Breast epithelium (tissue), 4 donors: ENCODE results near the gene NFASC. TPM values are rescaled to one million over a fixed set of nuclear protein-coding genes. Genes with fewer than 3 reads are reported as not detected.

ENCODE experiments used
- DNase-seq, 2 donors: peaks; one replicate each; pipeline ENCODE4 v3.0.0-alpha.2; 2019; ENCODE audit warnings: low spot score in 2 of 2
- H3K27ac ChIP-seq, 2 donors: fragments of 200-600 bp; sonication (generic) in 1 of 2; one replicate each; pipeline ENCODE4 v1.5.1; 2016 to 2019; ENCODE audit warnings: mild to moderate bottlenecking in 1 of 2
- H3K27me3 ChIP-seq, 2 donors: fragments of 200-600 bp; sonication (generic) in 1 of 2; one replicate each; pipeline versions ENCODE4 v1.5.1 to v1.6.0; 2017 to 2019; ENCODE audit warnings: control low read depth in 1 of 2, mild to moderate bottlenecking in 1 of 2
- H3K36me3 ChIP-seq: fragments of 200-600 bp; one replicate; pipeline ENCODE4 v1.5.1; 2019
- H3K4me1 ChIP-seq, 2 donors: fragments of 200-600 bp; sonication (generic); one replicate each; pipeline ENCODE4 v1.5.1; 2016 to 2019; ENCODE audit warnings: control low read depth in 1 of 2
- H3K4me3 ChIP-seq, 3 donors: fragments of 200-600 bp; sonication (generic); 1 replicate in 2 of 3; 2 replicates in 1 of 3; pipeline ENCODE4 v1.5.1; 2016 to 2019; ENCODE audit warnings: mild to moderate bottlenecking in 3 of 3, moderate library complexity in 2 of 3
- H3K9me3 ChIP-seq, 2 donors: fragments of 200-600 bp; sonication (generic) in 1 of 2; one replicate each; pipeline ENCODE4 v1.5.1; 2016 to 2019; ENCODE audit warnings: control low read depth in 1 of 2
- POLR2A ChIP-seq: fragments of 450-650 bp; IDR thresholded peaks from one replicate; pipeline ENCODE4 v1.6.1; 2016; ENCODE audit warnings: antibody characterized with exemption, mild to moderate bottlenecking, moderate library complexity
- POLR2AphosphoS5 ChIP-seq, 3 donors: sonication (generic); formaldehyde crosslinking; IDR thresholded peaks; one replicate each; pipeline ENCODE4 v1.6.1; 2017; ENCODE audit warnings: antibody characterized with exemption in 3 of 3
- intact Hi-C: fragments of 100-400 bp; cut with DNase I; formaldehyde crosslinking; loops from one replicate; pipeline ENCODE4 v1.15.1; 2023; ENCODE audit warnings: low total_unique reads
- total RNA-seq, 3 donors: library from RNA; depleted of rRNA; stranded (reverse); fragments of >200 nt; gene quantifications; one replicate each; pipeline ENCODE4 v1.1.0, GENCODE V29; 2016
- TF ChIP-seq, protein P1 (sequence below), 3 donors: fragments of 450-650 bp; IDR thresholded peaks; one replicate each; pipeline ENCODE4 v1.5.1; 2016 to 2017; ENCODE audit warnings: antibody characterized with exemption in 3 of 3, mild to moderate bottlenecking in 3 of 3, moderate library complexity in 3 of 3

NFASC gene
- total RNA-seq, 3 donors from 2014 or later, result 1.6 to 19.5 (median 14.1) TPM

DNA sequence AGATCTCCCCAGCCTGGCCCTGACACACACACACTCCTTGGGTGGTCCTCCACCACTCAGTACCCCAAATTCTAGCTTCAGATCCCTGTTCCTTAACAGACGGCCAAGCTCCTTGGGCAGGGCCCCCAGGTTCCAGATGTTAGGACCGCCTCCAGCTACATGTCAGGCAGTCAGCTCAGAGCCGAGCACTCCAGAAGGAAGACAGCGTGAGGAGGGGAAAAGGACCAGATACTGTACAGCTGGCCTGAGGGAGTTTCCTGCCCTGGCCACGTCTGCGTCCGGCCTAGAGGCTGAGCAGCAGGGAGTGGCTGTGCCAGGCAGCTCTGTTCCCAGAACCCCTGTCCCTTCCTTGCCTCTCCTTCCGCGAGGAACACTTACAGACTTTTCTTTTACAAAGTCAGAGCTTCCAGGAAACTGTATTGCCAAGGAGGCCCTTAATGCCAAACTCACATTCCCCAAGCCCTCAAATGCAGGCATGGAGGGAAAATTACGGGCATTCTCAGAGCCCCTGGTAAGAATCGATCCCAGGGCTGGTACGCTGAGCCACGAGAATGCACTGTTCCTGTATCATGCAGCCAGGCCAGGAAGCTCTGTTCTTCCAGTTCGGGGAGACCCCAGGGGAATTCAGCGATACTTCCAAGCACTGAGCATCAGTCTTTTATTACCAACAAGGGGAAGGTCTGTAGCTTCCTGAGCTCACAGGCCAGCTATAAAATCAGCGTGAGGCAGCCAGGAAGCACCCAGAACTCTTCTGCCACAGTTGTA, 127.1 kb downstream of the NFASC start:
- Histone ChIP-seq H3K9me3 (no peaks in the 10 kb centered on the region), H3K4me1 (no peaks in the 10 kb centered on the region), H3K27ac (peak overlapping the region in 1 of 2 donors; percentile 19), H3K4me3 (no peak overlapping the region), H3K27me3 (no peaks in the 10 kb centered on the region), H3K36me3 (no peaks in the 10 kb centered on the region)
- TF ChIP-seq, protein P1, sequence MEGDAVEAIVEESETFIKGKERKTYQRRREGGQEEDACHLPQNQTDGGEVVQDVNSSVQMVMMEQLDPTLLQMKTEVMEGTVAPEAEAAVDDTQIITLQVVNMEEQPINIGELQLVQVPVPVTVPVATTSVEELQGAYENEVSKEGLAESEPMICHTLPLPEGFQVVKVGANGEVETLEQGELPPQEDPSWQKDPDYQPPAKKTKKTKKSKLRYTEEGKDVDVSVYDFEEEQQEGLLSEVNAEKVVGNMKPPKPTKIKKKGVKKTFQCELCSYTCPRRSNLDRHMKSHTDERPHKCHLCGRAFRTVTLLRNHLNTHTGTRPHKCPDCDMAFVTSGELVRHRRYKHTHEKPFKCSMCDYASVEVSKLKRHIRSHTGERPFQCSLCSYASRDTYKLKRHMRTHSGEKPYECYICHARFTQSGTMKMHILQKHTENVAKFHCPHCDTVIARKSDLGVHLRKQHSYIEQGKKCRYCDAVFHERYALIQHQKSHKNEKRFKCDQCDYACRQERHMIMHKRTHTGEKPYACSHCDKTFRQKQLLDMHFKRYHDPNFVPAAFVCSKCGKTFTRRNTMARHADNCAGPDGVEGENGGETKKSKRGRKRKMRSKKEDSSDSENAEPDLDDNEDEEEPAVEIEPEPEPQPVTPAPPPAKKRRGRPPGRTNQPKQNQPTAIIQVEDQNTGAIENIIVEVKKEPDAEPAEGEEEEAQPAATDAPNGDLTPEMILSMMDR (IDR thresholded peaks at IDR 0.05), result no peak
- TF ChIP-seq POLR2AphosphoS5 (IDR thresholded peaks at IDR 0.05), result no peak
- TF ChIP-seq POLR2A, result no peak
- DNase-seq, result no peak
- intact Hi-C loops, result no loop called here

DNA sequence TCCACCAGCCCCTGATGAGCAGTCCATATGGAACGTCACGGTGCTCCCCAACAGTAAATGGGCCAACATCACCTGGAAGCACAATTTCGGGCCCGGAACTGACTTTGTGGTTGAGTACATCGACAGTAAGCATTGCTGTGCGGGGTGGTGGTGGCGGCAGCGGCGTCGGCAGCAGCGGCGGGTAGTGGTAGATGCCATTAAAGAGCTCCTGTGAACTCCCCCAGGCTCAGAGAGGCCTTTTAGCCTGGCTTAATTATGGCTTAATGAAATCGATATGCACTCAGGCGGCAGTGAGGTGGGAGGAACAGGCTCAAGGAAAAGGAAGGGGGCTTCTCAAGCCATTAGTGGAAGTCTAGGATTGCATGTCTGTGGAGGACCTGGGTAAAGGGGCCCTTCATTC, 130.5 kb downstream of the NFASC start:
- DNase-seq, result no peak
- H3K27ac ChIP-seq, result no peak overlapping the region
- no peaks in the 10 kb centered on the region for H3K36me3 ChIP-seq
- no peak overlapping the region for H3K4me3 ChIP-seq
- no peak for TF ChIP-seq POLR2AphosphoS5 (IDR thresholded peaks at IDR 0.05)
- TF ChIP-seq, protein P1 (IDR thresholded peaks at IDR 0.05), result no peak
- TF ChIP-seq POLR2A, result no peak
- H3K27me3 ChIP-seq, result no peaks in the 10 kb centered on the region
- intact Hi-C loops, result no loop called here
- no peaks in the 10 kb centered on the region for H3K4me1 ChIP-seq
- no peaks in the 10 kb centered on the region for H3K9me3 ChIP-seq

DNA sequence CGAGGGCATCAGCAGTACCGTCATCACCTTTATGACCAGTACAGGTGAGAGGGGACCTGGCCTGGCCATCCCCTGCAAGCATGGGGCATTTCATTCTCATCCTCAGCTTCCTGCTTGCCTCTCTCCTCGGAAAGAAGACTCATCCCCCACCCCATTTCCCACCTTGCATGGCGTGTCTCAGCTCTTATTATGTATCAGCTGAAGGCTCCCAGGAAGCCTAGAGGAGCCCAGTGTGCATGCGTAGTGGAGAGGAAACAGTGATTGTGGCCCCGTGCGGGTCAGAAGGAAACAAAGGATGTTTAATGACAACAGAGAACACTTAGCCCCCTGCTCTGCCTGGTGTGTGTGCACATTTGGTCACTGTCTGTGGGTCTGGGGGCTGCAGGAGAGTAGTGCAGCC, 132.0 kb downstream of the NFASC start:
- intact Hi-C loops, result no loop called here
- no peak overlapping the region for H3K4me3 ChIP-seq
- no peak for DNase-seq
- H3K27me3 ChIP-seq, result no peaks in the 10 kb centered on the region
- H3K36me3 ChIP-seq, result no peaks in the 10 kb centered on the region
- no peaks in the 10 kb centered on the region for H3K9me3 ChIP-seq
- H3K27ac ChIP-seq, result no peak overlapping the region
- TF ChIP-seq POLR2A (no peak), POLR2AphosphoS5 (IDR thresholded peaks at IDR 0.05) (no peak)
- TF ChIP-seq, protein P1 (IDR thresholded peaks at IDR 0.05), result no peak
- no peaks in the 10 kb centered on the region for H3K4me1 ChIP-seq

DNA sequence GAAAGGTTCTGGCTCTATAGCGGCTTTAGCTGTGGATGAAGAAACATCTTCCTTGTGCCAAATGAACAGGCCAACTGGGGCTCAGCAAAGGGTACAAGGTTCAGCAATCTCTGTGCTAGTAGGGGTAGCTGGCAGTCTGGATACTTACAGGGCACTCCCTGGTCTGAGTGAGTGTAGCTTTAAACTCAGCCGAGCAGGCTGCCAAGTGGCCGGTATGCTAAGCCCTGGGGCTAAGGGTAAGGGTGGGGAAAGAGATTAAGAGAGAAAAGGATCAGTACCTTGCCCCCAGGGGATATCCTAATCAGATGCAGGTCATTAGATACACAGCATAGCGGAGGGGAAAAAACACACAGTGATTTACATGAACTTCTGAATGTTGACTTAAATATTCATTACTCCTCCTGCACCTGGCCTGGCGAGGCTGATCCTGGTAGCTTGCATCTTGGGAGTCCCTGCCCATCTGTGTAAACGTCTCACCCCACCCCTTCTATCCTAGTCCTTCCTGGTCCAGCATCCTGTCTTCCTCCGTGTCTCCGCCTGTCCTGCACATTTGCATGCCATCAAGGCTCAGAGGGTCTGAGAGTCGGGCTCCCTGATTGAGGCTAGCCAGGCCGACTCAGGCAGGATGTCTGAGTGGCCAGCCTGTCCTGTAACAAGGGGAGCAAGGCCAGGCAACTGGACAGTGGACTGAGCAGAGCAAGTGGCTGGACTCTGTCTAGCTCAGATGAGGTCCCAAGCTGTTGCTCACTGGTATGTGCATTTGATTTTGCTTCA, 132.9 kb downstream of the NFASC start:
- H3K4me3 ChIP-seq, result no peak overlapping the region
- no peaks in the 10 kb centered on the region for H3K27me3 ChIP-seq
- H3K9me3 ChIP-seq, result no peaks in the 10 kb centered on the region
- peak overlapping the region in 1 of 2 donors; percentile 30 for H3K27ac ChIP-seq
- DNase-seq, result no peak
- intact Hi-C loops, result no loop called here
- H3K4me1 ChIP-seq, result no peaks in the 10 kb centered on the region
- TF ChIP-seq POLR2AphosphoS5 (IDR thresholded peaks at IDR 0.05), result no peak
- TF ChIP-seq, protein P1 (IDR thresholded peaks at IDR 0.05), result no peak
- no peak for TF ChIP-seq POLR2A
- H3K36me3 ChIP-seq, result no peaks in the 10 kb centered on the region

DNA sequence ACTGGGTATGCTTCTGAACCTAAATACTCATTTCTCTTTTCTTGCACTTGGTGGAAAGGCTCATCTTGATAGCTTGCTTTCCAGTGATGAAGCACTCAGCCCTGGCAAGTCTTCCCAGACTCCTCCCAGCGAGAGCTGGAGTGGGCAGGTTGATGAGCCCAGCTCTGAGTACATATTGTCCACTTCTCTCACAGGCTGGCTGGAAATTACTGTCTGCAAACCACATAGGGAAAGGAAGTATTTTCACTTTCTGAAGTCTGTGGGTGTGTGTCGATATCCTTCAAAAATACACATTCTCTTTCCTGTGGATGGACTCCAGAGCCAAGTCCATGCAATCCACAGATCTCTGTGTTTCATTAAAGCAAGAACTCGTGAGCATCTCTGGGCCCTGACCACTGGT, 133.7 kb downstream of the NFASC start:
- no peaks in the 10 kb centered on the region for H3K9me3 ChIP-seq
- no peaks in the 10 kb centered on the region for H3K36me3 ChIP-seq
- no peak for DNase-seq
- TF ChIP-seq POLR2A (no peak), POLR2AphosphoS5 (IDR thresholded peaks at IDR 0.05) (no peak)
- TF ChIP-seq, protein P1 (IDR thresholded peaks at IDR 0.05), result no peak
- intact Hi-C loops, result no loop called here
- H3K4me3 ChIP-seq, result no peak overlapping the region
- no peaks in the 10 kb centered on the region for H3K27me3 ChIP-seq
- no peaks in the 10 kb centered on the region for H3K4me1 ChIP-seq
- peak overlapping the region; percentile 41 to 54 for H3K27ac ChIP-seq
